HEK293 (cell line): ENCODE results near the gene ARMS2.

ENCODE experiments used
- CTCF ChIA-PET: fragments of 350-600 bp; formaldehyde crosslinking; extraction: SDS; loops from one replicate; lab custom pipeline; 2021; ENCODE audit warnings: antibody characterized with exemption; lab: Yijun Ruan, JAX
- POLR2A ChIA-PET: fragments of 300-600 bp; formaldehyde crosslinking; extraction: SDS; loops from one replicate; lab custom pipeline; 2020; ENCODE audit warnings: antibody characterized with exemption, inconsistent platforms; lab: Yijun Ruan, JAX
- H3K27ac ChIP-seq: fragments of 200-500 bp; sonication (Bioruptor generic); 2 replicates; pipeline ENCODE4 v1.5.1; 2014; ENCODE audit warnings: low read depth, low read length, control low read depth, inconsistent platforms; ENCODE audit errors: extremely low read depth
- H3K36me3 ChIP-seq, 2 experiments: fragments of 200-500 bp in 1 of 2; sonication (Bioruptor generic) in 1 of 2; 1 replicate in 1 of 2; 2 replicates in 1 of 2; pipeline ENCODE4 v1.5.1; 2014 to 2017; ENCODE audit warnings: inconsistent platforms in 2 of 2, low read length in 2 of 2; ENCODE audit not compliant: control insufficient read depth in 2 of 2, insufficient read depth in 1 of 2
- H3K4me1 ChIP-seq: fragments of 200-500 bp; sonication (Bioruptor generic); 2 replicates; pipeline ENCODE4 v1.5.1; 2014; ENCODE audit warnings: mild to moderate bottlenecking, low read length, inconsistent platforms; ENCODE audit not compliant: control insufficient read depth, insufficient read depth
- H3K4me3 ChIP-seq: 2 replicates; pipeline ENCODE4 v1.5.1; 2011; ENCODE audit warnings: low read depth, mild to moderate bottlenecking, control low read depth, low read length, moderate library complexity
- H3K9me3 ChIP-seq: fragments of 200-500 bp; sonication (Bioruptor generic); 2 replicates; pipeline ENCODE4 v1.5.1; 2014; ENCODE audit warnings: low read depth, low read length, inconsistent platforms; ENCODE audit not compliant: control insufficient read depth, insufficient read depth
- GFI1B ChIP-seq: fragments of 450-650 bp; formaldehyde crosslinking; IDR thresholded peaks from 2 replicates; pipeline ENCODE4 v1.5.1; 2016; ENCODE audit warnings: missing biosample characterization, missing genetic modification characterization
- HOXA7 ChIP-seq: sonication (generic); formaldehyde crosslinking; IDR thresholded peaks from 2 replicates; pipeline ENCODE4 v1.8.1; 2022; ENCODE audit warnings: missing genetic modification reagents, borderline replicate concordance
- HOXC10 ChIP-seq: sonication (generic); formaldehyde crosslinking; IDR thresholded peaks from 2 replicates; pipeline ENCODE4 v1.8.1; 2023; ENCODE audit warnings: mild to moderate bottlenecking, missing genetic modification reagents
- KLF8 ChIP-seq: fragments of 450-650 bp; formaldehyde crosslinking; IDR thresholded peaks from 2 replicates; pipeline ENCODE4 v1.5.1; 2016; ENCODE audit warnings: missing biosample characterization, missing genetic modification characterization
- RBAK ChIP-seq: fragments of 450-650 bp; formaldehyde crosslinking; IDR thresholded peaks from 2 replicates; pipeline ENCODE4 v1.5.1; 2016; ENCODE audit warnings: missing biosample characterization, missing genetic modification characterization
- ZFHX2 ChIP-seq: fragments of 450-650 bp; formaldehyde crosslinking; conservative IDR thresholded peaks from 2 replicates; pipeline ENCODE4 v1.5.1; 2016; ENCODE audit warnings: missing biosample characterization, missing genetic modification characterization
- ZFP37 ChIP-seq: fragments of 450-650 bp; formaldehyde crosslinking; IDR thresholded peaks from 2 replicates; pipeline ENCODE4 v1.5.1; 2016; ENCODE audit warnings: missing biosample characterization, missing genetic modification characterization
- ZIC2 ChIP-seq: fragments of 450-650 bp; formaldehyde crosslinking; IDR thresholded peaks from 2 replicates; pipeline ENCODE4 v1.5.1; 2016; ENCODE audit warnings: missing biosample characterization, missing genetic modification characterization
- ZNF132 ChIP-seq: fragments of 450-650 bp; formaldehyde crosslinking; IDR thresholded peaks from 2 replicates; pipeline ENCODE4 v1.5.1; 2017; ENCODE audit warnings: missing biosample characterization, missing genetic modification characterization, borderline replicate concordance
- ZNF175 ChIP-seq: fragments of 450-650 bp; formaldehyde crosslinking; IDR thresholded peaks from 2 replicates; pipeline ENCODE4 v1.5.1; 2016; ENCODE audit warnings: missing biosample characterization, missing genetic modification characterization
- ZNF184 ChIP-seq: fragments of 450-650 bp; IDR thresholded peaks from 2 replicates; pipeline ENCODE4 v1.5.1; 2018; ENCODE audit warnings: missing biosample characterization, mild to moderate bottlenecking, missing genetic modification characterization
- ZNF19 ChIP-seq: fragments of 450-650 bp; formaldehyde crosslinking; IDR thresholded peaks from 2 replicates; pipeline ENCODE4; 2016; ENCODE audit warnings: missing biosample characterization, missing genetic modification characterization, low read depth
- ZNF341 ChIP-seq: fragments of 450-650 bp; formaldehyde crosslinking; IDR thresholded peaks from 2 replicates; pipeline ENCODE4; 2016; ENCODE audit warnings: low read depth, missing biosample characterization, missing genetic modification characterization
- ZNF37A ChIP-seq: fragments of 450-650 bp; IDR thresholded peaks from 2 replicates; pipeline ENCODE4 v1.5.1; 2018; ENCODE audit warnings: missing biosample characterization, missing genetic modification characterization
- ZNF416 ChIP-seq: fragments of 450-650 bp; formaldehyde crosslinking; IDR thresholded peaks from 2 replicates; pipeline ENCODE4 v1.5.1; 2016; ENCODE audit warnings: missing biosample characterization, missing genetic modification characterization
- ZNF433 ChIP-seq: fragments of 450-650 bp; formaldehyde crosslinking; IDR thresholded peaks from 2 replicates; pipeline ENCODE4 v1.5.1; 2016; ENCODE audit warnings: missing biosample characterization, missing genetic modification characterization, low read depth
- ZNF544 ChIP-seq: fragments of 450-650 bp; formaldehyde crosslinking; IDR thresholded peaks from 2 replicates; pipeline ENCODE4 v1.5.0; 2017; ENCODE audit warnings: missing biosample characterization, missing genetic modification characterization
- ZNF664 ChIP-seq: fragments of 450-650 bp; formaldehyde crosslinking; IDR thresholded peaks from 2 replicates; pipeline ENCODE4 v1.5.1; 2016; ENCODE audit warnings: missing biosample characterization, missing genetic modification characterization
- ZNF785 ChIP-seq: fragments of 450-650 bp; formaldehyde crosslinking; IDR thresholded peaks from 2 replicates; pipeline ENCODE4 v1.5.1; 2016; ENCODE audit warnings: missing biosample characterization, missing genetic modification characterization
- ZNF830 ChIP-seq: fragments of 450-650 bp; IDR thresholded peaks from 2 replicates; pipeline ENCODE4 v1.5.0; 2018; ENCODE audit warnings: missing biosample characterization, missing genetic modification characterization, low read depth, mild to moderate bottlenecking, moderate library complexity
- TF ChIP-seq, protein P1 (sequence below): fragments of 450-650 bp; formaldehyde crosslinking; IDR thresholded peaks from 2 replicates; pipeline ENCODE4 v1.5.1; 2016; ENCODE audit warnings: missing biosample characterization, missing genetic modification characterization
- TF ChIP-seq, protein P2 (sequence below): sonication (generic); formaldehyde crosslinking; IDR thresholded peaks from 2 replicates; pipeline ENCODE4 v1.8.1; 2022; ENCODE audit warnings: mild to moderate bottlenecking, moderate library complexity, missing genetic modification reagents
- TF ChIP-seq, protein P3 (sequence below): fragments of 450-650 bp; formaldehyde crosslinking; IDR thresholded peaks from 2 replicates; pipeline ENCODE4 v1.5.1; 2016; ENCODE audit warnings: missing biosample characterization, missing genetic modification characterization

The ARMS2 gene

DNA sequence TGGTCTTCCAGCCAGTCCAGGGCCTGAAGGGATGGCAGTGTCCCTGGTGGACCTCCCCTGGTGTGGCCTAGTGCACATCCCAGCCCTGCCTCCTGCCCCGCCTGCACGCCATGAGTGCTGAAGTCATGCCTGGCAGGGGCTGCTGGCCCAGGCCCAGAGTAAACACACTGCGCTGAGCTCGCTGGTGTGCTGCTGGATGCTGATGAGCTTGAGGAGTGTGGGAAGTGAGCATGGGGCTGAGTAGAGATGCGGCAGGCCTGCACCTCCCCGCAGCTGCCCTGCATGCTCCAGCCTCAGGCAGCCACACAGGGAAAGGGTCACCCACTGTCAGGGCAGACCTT, 50.1 kb downstream of the ARMS2 start (continued):
- no peak for TF ChIP-seq ZNF830 (tag by site-specific recombination)
- TF ChIP-seq, protein P1, sequence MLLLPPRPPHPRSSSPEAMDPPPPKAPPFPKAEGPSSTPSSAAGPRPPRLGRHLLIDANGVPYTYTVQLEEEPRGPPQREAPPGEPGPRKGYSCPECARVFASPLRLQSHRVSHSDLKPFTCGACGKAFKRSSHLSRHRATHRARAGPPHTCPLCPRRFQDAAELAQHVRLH (tag by site-specific recombination), result no peak
- TF ChIP-seq ZFP37, result peak; percentile 34; the same call in 1 of the 2 replicates
- TF ChIP-seq ZNF175 (tag by site-specific recombination), result no peak
- TF ChIP-seq, protein P2, sequence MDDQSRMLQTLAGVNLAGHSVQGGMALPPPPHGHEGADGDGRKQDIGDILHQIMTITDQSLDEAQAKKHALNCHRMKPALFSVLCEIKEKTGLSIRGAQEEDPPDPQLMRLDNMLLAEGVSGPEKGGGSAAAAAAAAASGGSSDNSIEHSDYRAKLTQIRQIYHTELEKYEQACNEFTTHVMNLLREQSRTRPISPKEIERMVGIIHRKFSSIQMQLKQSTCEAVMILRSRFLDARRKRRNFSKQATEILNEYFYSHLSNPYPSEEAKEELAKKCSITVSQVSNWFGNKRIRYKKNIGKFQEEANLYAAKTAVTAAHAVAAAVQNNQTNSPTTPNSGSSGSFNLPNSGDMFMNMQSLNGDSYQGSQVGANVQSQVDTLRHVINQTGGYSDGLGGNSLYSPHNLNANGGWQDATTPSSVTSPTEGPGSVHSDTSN (CRISPR knock-in tag), result peak; percentile 88
- no peak for TF ChIP-seq ZNF785
- TF ChIP-seq ZNF544, result no peak
- TF ChIP-seq ZNF664 (tag by site-specific recombination), result no peak
- peak; percentile 65 for TF ChIP-seq ZFHX2 (tag by site-specific recombination)
- TF ChIP-seq ZIC2 (tag by site-specific recombination), result peak; percentile 100
- no peak for TF ChIP-seq RBAK (tag by site-specific recombination)
- no peak for TF ChIP-seq ZNF19 (tag by site-specific recombination)
- TF ChIP-seq ZNF433 (tag by site-specific recombination), result no peak
- TF ChIP-seq ZNF37A (tag by site-specific recombination), result no peak

DNA sequence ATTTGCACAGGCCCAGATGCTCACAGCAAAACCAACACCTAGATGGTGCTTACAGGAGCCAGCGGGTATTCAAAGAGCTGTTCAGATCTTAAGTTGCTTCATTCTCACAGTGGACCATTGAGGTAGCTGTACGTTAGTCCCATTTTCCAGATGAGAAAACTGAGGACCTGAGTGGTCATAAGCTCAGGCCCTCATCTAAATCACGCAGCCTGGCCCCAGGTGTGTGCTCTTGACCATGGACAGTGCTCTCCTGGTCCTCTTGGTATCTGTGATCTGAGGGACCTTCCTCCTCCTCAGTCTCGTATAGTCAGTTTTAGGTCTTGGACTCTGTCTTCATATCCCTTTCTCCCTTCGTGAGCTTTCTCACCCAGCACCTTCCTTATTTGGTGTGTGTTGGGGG, 50.6 kb downstream of the ARMS2 start:
- TF ChIP-seq ZNF544 (no peak), ZNF341 (tag by site-specific recombination) (peak; percentile 4; the same call in 1 of the 2 replicates), KLF8 (tag by site-specific recombination) (no peak), ZNF416 (tag by site-specific recombination) (no peak), HOXA7 (CRISPR knock-in tag) (no peak), GFI1B (no peak), ZNF184 (no peak), ZNF132 (tag by site-specific recombination) (no peak), HOXC10 (CRISPR knock-in tag) (no peak)
- TF ChIP-seq, protein P3, sequence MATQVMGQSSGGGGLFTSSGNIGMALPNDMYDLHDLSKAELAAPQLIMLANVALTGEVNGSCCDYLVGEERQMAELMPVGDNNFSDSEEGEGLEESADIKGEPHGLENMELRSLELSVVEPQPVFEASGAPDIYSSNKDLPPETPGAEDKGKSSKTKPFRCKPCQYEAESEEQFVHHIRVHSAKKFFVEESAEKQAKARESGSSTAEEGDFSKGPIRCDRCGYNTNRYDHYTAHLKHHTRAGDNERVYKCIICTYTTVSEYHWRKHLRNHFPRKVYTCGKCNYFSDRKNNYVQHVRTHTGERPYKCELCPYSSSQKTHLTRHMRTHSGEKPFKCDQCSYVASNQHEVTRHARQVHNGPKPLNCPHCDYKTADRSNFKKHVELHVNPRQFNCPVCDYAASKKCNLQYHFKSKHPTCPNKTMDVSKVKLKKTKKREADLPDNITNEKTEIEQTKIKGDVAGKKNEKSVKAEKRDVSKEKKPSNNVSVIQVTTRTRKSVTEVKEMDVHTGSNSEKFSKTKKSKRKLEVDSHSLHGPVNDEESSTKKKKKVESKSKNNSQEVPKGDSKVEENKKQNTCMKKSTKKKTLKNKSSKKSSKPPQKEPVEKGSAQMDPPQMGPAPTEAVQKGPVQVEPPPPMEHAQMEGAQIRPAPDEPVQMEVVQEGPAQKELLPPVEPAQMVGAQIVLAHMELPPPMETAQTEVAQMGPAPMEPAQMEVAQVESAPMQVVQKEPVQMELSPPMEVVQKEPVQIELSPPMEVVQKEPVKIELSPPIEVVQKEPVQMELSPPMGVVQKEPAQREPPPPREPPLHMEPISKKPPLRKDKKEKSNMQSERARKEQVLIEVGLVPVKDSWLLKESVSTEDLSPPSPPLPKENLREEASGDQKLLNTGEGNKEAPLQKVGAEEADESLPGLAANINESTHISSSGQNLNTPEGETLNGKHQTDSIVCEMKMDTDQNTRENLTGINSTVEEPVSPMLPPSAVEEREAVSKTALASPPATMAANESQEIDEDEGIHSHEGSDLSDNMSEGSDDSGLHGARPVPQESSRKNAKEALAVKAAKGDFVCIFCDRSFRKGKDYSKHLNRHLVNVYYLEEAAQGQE, result 0 out of 2 replicates have a peak, but pooled peaks have one; percentile 16
- Histone ChIP-seq H3K36me3 (no peaks in the 10 kb centered on the region), H3K4me3 (no peak overlapping the region), H3K4me1 (no peaks in the 10 kb centered on the region; the same call in 1 of the 2 replicates), H3K9me3 (no peaks in the 10 kb centered on the region), H3K27ac (no peak overlapping the region)
- ChIA-PET POLR2A (interaction anchor here (1.0 to 1.5 kb wide), 3 partner anchors 11 to 131 kb away, joined by 3 to 4 read pairs (median 4); partner anchors contain the start of gene PLEKHA1), CTCF (interaction anchor here (0.5 to 3.2 kb wide), 5 partner anchors 9 to 1068 kb away, joined by 3 to 13 read pairs (median 3); no protein-coding TSS in a partner anchor)
